Activated effector memory CD4-positive, alpha-beta T cell treated with anti-CD3 and anti-CD28 coated beads, Interleukin-2, amount 50 U/mL, for 16 hours (primary cell): Measurements from ENCODE around the gene DCST1.

Source experiments
- DNase-seq: peaks from one replicate; pipeline ENCODE4 v3.0.0-alpha.2; 2020

DCST1 gene

DNA sequence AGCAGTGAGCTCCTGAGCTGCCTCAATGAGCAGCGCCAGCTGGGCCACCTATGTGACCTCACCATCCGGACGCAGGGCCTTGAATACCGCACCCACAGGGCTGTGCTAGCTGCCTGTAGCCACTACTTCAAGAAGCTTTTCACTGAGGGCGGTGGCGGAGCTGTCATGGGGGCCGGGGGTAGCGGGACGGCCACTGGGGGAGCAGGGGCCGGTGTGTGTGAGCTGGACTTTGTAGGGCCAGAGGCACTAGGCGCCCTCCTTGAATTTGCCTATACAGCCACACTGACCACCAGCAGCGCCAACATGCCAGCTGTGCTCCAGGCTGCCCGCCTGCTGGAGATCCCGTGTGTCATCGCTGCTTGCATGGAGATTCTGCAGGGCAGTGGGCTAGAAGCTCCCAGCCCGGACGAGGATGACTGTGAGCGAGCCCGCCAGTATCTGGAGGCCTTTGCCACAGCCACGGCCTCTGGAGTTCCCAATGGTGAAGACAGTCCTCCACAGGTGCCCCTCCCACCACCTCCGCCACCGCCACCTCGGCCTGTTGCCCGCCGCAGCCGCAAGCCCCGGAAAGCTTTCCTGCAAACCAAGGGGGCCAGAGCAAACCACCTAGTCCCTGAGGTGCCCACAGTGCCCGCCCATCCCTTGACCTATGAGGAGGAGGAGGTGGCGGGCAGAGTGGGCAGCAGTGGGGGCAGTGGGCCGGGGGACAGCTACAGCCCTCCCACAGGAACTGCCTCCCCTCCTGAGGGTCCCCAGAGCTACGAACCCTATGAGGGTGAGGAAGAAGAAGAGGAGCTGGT, 18.7 kb upstream of the DCST1 start:
- no peak for DNase-seq

DNA sequence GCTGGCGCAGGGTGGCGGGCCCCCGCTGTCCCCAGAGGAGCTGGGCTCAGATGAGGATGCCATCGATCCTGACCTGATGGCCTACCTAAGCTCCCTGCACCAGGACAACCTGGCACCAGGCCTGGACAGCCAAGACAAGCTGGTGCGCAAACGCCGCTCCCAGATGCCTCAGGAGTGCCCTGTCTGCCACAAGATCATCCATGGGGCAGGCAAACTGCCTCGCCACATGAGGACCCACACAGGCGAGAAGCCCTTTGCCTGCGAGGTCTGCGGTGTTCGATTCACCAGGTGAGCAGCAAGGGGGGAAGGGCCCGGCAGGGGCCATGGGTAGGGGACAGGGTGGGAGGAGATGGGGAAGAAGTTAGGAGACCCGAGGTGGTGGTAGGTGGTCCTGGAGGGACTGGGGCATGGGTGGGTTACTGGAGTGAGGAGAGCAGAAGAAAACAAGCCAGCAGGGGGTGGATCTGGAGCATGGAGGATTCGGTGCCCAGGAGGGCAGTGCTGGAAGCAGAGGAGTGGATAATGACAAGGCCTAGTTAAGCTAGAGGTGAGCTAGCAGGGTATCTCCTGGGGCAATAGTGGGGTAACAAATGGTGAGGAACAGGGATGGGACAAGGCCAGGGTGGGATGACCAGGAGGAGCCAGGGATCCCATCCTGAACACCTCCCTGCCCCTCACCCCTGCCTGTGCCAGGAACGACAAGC, 17.9 kb upstream of the DCST1 start:
- DNase-seq, result no peak

DNA sequence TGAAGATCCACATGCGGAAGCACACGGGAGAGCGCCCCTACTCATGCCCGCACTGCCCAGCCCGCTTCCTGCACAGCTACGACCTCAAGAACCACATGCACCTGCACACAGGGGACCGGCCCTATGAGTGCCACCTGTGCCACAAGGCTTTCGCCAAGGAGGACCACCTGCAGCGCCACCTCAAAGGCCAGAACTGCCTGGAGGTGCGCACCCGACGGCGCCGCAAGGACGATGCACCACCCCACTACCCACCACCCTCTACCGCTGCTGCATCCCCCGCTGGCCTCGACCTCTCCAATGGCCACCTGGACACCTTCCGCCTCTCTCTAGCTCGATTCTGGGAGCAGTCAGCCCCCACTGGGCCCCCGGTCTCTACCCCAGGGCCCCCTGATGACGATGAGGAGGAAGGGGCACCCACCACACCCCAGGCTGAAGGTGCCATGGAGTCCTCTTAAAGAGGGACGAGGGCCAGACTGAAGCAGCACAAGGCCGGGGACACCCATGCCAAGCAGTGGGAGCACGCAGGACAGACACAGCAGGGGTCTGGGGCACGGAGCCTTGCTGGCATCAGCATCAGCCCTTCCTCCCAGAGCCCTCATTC, 17.3 kb upstream of the DCST1 start:
- DNase-seq, result no peak

DNA sequence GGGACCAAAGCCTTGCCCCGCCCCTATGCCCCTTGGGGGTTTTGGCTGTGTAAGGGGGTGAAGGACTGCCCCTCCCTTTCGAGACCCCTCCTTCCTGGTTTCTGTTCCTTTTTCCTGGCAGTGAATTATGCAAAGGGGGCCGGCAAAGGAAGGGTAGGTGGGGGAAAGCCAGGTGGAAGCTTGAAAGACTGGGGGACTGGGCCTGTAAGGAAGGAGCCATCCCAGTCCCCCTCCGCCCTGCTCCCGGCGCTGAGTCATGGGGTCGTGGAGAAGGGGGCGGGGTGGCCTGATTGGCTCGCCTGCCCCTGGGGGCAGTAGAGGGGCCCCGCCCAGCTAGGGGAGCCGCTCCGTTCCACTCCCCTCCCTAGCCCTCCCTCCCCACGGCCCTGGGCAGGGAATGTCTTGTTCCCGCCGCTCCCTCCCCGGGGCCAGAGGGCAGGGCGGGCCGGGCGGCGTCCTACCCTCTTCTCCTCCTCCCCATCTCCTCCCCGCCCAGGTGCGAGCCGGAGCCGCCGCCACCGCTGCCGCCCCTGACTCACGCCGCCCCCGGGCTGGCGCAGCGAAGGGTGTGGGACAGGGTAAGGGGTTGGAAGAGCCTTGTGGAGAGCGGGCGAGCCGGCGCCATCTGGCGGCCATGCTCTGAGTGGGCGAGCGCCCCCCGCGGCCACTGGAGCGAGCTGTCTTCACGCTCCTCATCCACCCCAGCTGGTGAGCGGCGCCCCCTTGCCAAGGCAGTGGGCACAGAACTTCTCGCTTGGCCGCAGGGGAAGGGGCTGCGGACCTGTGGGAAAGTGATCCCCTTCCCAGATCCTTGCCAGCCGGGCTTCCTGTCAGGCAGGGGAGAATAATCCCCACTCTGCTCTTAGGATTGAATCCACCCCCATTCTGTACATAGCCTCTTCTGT, 16.3 kb upstream of the DCST1 start:
- peak; percentile 96 for DNase-seq

DNA sequence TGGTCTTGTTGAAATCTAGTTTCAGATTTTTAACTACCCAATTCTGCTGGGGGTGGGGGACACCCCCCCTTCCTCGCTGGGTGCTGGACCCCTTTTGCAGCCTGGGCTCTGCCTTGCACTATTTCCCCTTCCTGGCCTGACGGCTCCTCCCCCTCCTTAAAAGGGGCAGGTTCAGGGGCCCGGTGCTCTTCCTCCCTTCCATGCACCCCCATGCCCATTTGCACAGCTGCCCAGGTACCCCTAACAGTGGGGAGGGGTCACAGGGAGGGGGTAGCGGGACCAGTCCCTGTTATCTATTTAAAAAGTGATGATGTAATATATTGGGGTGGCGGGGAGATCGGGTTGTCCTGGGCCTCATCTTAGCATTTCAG, 15.7 kb upstream of the DCST1 start:
- DNase-seq, result no peak

DNA sequence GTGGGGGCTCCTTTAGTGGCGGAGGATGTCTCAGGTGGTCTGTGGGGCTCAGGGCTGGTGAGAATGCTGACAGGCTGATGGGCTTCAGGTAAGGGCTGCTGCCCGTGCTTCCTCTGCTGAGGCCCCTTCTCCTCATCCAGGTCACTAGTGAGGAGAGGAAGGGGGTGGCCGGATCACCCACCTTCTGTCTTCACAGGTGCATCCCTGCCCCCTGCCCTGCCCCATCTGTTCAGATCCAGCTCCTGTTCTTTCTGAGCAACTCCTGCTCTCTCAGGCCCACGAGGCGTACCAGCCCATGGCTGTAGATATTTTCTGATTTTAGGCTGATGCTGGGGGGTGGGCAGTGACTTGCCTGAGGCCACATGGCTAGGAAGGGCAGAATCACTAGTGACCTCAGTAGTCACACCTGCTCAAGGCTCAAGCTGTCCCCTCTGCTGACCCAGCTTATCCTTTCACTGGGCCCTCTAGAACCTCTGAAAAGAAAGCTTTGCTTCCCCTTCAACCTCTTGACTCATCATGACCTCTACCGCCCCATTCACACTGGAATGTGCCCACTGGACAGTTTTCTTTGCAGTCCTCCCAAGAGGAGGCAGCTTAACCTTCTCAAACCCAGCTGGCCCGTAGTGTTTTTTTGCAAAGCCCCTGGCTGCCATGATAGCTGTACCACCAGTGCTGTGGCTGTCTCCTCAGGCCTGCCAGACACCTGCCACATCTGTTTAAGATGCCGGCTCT, 14.8 kb upstream of the DCST1 start:
- DNase-seq, result no peak

DNA sequence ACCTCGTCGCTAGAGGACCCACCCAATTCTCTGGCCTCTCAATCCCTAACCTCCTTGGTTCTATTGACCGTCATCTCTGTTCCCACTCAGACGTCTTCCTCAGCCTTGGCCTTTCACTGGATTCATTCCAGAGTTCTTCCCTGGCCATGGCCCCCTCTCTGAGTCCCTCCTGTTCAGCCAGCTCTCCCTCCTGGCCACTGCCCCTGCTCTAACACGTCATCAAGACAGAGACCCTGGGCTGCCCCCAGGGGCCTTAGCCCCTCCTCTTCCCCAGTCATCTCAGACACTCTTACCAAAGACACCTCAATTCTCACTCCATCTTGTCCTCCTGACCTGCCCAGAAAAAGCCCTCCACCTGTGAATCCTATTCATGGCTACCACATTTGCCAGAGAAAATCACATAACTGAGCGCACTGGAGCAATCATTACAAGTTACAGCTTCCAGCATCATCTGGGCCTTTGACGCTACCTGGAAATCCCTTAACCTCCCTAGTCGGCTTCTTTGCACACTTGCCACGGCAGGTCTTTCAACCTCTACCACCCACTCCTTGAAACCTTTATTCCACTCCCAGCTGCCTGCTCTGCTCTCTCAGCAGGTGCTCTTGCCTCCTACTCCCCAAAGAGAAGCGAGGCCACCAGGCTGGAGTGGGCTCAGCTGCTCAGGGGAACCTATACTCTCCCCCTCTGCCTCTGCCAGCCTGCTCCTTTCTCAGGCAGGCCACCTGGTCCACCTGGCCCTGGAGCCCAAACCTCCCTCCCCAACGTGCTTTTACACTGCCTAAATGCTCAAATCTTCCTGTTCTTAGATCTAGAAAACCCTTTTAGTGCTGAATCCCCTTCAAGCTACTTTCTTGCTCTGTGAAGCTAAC, 14.0 kb upstream of the DCST1 start:
- no peak for DNase-seq

DNA sequence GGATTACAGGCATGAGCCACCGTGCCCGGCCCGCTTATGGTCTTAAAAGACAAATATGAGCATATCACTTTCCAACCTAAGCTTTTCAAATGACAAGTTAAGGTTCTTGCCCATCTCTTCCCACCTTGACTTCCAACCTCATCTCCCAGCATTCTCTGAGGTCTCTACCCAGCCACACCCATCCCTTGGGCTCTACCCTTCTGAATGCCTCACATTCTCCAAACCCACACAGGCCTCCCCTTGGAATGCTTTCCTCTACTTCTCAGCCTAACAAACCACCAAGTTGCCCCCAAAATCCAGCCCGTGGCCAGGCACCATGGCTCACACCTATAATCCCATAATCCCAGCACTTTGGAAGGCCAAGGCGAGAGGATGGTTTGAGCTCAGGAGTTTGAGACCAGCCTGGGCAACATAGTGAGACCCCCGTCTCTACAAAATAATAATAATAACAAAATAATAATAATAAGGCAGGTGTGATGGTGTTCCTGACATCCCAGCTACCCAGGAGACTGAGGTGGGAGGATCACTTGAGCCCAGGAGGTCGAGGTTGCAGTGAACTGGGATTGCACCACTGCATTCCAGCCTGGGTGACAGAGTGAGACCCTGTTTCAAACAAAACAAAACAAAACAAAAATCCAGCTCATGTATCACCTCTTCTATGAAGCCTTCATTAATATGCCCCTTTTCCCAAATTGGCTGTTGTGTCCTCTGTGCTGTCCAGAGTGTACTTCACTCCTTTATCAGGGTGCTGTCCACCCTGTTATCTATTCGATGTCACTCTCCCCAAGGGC, 11.3 kb upstream of the DCST1 start:
- no peak for DNase-seq

DNA sequence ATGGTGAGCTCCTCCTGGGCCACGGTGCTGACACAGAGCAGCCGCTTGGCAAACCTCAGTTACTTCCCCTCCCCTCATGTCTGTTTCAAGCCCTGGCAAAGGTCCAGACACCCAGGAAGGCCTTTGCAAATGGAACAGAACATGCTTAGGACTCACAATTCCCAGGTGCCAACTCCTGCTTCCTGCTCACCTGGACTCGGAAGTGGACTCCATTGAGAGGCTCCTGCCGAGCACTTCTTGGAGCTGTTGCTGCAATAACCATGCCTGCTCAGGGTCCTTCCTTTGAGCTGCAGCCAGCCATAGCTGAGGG, 10.7 kb upstream of the DCST1 start:
- DNase-seq, result no peak

DNA sequence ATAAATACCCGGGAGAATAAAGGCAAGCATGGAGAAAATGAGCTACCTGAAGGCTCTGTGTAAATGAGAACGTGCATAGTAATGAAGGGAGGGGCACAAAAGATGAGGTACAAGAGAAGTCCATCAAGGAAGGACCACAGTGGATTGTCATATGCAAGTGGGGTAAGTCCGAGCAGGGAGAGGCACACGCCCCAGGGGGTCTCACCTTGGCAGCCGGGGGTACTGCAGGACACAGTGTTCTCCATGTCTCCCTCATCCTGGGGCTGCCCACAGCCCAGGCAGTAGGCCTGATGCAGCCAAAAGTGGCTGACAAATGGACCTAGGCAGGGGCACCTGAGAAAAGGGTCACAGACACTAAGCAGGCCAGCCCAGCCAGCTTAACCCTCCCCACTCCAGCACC, 10.0 kb upstream of the DCST1 start:
- DNase-seq, result no peak

DNA sequence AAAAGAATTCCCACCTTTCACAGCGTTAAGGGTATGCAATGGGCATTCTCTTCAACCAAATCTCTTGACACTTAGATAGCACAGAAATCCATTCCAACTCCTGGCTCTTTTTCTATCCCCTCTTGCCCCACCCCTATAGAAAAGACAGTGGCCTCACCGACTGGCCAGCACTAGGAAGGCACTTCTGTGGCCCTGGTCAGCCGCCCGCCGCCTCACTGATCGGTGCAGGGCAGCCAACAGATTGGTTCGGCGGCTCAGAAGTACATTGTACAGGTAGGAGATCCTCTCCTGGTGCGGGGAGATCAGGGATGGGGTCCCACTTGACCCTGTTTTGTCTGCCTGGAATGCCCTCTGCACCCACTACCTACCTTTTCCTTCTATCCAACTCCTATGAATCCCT, 9.3 kb upstream of the DCST1 start:
- DNase-seq, result no peak

DNA sequence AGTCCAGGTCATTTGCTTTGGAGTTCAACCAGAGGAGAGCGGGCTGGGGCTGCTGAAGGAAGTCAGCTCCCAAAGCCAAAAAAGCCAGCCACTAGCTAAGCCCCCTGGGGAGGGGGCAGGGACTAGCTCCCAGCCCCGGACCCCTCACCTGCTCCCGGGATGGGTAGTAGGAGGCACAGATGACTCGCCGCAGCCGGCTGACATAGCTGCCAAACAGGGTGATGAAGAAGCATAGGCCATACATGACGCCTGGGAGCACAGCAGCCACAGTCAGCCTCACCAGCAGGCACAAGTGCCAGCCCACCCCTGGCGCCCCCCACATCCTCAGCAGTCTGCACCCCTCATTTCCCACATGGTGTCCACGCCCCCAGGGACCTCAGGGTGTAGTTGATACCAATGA, 7.5 kb upstream of the DCST1 start:
- no peak for DNase-seq

DNA sequence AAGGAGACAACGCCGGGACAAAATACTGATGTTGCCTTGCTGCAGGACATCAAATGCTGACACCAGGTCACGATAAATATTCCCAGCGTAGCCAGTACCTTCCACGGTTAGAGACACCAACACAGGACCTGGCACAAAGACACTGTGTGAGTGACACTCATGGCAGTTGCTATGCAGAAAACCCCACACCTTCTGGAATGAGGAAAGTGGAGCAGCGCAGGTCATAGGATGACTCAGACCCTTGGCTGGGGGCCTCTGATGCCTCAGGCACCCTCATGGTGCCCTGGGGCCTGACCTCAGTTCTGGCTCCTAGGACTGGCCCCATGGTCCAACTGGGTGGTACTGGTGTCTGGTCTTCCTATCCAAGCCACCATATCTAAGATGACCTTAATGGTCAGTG, 7.0 kb upstream of the DCST1 start:
- DNase-seq, result no peak

DNA sequence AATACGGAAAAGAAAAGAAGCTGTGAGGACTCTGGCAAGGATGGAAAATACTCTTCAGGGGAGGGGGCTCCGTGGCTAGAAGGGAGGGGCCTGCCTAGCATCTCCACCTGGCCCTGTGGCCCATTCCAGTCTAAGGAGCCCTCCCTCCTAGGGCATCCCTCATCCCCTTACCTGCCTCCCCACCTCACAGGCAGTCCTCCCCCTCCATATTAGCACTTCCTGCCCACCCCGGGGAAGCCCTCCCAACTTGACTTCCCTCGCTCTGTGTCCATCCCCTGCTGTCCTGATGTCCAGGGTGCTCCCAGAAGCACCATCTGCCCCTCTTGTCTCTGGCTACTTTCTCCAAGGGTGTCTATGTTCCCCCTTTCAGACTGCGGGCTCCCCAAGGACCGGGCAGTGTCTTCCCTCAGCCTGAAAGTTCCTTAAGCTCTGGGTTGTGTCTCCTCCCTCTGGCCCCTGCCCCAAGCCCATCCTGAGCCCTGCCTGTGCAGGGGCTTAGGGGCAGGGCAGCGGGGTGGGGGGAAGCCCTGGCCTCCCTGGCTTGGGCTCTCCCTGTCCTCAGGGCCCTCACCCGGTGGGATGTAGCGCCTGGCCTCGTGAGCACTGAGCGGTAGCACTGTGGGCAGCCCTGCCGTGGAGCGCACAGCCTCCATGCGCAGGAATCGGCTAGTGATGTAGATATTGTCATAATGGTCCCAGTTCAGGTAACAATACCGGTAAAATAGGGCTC, 3.9 kb upstream of the DCST1 start:
- DNase-seq, result no peak

DNA sequence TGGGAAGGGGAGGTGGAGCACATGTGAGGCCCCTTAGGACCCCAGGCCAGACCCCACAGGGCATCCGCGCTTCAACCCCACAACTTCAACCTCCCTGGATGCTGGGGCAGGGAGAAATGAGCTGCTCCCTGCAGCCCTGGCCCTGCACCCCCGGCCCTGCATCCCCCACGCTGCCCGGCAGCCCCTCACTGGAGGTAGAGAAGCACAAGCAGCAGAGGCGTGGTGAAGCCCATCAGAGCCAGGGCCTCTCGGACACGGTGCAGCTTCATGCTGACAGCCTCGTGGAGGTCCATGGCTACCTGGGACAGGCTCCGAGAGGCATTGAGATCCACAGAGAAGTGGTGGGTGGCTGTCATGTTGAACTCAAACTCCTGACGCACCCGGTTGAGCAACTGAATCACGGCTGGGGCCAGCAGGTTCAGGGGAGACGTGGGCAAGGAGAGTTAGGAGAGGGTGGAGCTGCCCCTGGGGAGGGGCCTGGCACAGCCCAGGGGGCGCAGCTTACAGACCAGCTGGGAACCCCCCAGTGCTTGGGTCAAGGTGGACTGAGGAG, 3.3 kb upstream of the DCST1 start:
- DNase-seq, result no peak

DNA sequence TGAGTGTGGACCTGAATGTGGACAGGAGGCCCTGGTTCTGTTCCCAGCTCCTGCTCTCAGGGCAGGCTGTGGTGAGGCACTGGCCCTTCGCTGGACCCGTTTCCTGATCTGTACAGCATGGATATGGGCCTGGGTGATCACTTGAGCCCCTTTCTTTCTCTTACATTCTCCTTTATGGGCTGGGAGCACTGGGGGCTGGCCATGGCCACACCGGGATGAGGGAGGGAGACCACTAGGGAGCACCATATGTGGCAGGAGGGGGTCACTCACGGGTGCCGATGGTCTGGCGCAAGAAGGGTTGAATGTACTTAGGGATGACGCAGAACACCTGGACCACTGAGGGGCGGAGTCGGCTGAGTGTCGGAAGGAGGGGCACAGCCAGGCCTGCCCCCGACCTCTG, 2.7 kb upstream of the DCST1 start:
- no peak for DNase-seq

DNA sequence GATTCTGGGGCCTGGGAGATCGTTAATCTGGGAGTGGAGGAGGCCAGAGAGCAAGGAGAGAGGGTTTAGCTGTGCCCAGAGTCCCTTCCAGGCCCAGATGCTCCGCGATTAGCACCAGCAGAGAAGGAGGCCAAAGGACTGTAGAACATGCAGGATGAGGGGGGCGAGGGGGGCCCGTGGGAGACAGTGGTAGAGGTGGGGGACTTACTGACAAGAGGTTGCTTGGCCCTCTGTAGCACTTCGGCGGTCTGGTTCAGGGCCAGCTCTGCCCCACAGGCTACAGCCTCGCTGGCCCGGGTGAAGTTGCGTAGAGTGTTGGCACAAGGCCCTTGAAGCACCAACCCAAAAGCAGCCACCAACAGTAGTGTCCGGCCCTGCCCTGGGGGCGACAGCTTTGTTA, 738 bp upstream of the DCST1 start:
- DNase-seq, result no peak

DNA sequence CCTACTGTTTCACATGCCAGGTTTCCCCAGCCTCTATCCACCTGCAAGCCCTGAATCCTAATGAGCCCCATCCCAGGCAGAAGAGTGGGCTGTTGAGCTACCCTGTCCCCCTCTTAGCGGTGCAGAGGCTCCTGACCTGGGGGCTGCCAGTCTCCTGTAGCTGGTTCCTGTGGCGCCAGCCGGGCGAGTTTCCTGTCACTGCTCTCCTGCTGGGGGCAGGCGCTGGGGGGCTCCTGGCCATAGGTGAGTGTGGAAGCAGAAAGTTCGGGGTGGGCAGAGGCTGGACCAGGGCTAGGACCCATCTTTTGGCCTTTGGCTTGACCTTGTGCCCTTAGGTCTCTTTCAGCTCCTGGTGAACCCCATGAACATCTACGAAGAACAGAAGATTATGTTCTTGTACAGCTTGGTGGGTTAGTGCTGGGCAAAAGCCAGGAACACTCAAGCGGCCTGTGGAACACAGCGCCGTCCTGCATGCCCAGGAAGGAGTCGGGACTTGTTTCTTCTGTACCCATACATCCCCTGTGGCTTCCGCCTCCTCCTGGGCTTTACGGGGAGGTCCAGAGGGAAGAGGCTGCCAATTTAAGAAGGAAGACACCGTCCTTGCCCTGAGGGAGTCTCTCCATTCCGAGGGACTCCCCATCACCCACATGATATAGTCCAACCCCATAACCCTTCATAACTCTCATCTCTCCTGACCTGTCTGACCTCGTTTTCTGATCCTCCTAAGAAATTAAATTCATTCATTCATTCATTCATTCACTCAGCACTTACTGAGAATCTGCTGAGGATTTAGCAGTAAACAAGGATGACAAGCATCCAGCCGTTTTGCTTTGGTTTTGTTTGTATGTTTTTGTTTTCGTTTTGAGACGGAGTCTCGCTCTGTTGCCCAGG, 939 bp downstream of the DCST1 start:
- no peak for DNase-seq

DNA sequence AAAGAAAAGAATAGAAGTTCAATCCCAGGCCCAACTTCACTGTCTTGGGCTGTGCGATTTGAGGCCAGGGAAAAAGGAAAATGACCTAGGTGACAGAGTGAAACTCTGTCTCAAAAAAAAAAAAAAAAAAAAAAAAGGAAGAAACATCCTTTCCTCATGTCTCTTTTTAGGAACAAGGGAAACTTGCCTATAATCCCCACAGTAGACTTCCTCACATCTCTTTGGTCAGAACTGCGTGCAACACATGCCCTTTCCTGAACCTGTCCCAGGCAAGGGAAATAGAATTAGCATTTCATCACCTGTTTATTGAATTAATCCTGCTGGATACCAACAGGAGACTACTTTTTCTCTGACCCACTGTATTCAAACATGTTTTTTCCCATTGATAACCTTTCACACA, 2.3 kb downstream of the DCST1 start:
- DNase-seq, result no peak
